Subcutaneous abdominal adipose tissue (tissue), 5 donors: ENCODE measurements around the gene CERT1.
A peak's percentile ranks its signal among the peaks of the same experiment; 100 is the strongest.

Source experiments
- H3K27ac ChIP-seq: one replicate; pipeline ENCODE4 v1.7.0; 2013; ENCODE audit warnings: low read depth, mild to moderate bottlenecking, inconsistent platforms, low read length, moderate library complexity
- H3K27me3 ChIP-seq, 5 donors: one replicate each; pipeline ENCODE4 v1.7.0; 2013; ENCODE audit warnings: low read length in 5 of 5, inconsistent platforms in 1 of 5; ENCODE audit not compliant: control insufficient read depth in 5 of 5, insufficient read depth in 4 of 5
- H3K36me3 ChIP-seq, 5 donors: one replicate each; pipeline ENCODE4 v1.7.0; 2013; ENCODE audit warnings: low read length in 5 of 5; ENCODE audit not compliant: control insufficient read depth in 5 of 5, insufficient read depth in 5 of 5
- H3K4me1 ChIP-seq, 5 donors: one replicate each; pipeline ENCODE4 v1.7.0; 2013; ENCODE audit warnings: low read length in 5 of 5, mild to moderate bottlenecking in 3 of 5, moderate library complexity in 1 of 5; ENCODE audit not compliant: control insufficient read depth in 5 of 5, insufficient read depth in 5 of 5
- H3K4me3 ChIP-seq, 5 donors: one replicate each; pipeline ENCODE4 v1.7.0; 2013; ENCODE audit warnings: low read length in 5 of 5, low read depth in 1 of 5
- H3K9ac ChIP-seq, 5 donors: one replicate each; pipeline ENCODE4 v1.7.0; 2013; ENCODE audit warnings: low read length in 5 of 5, mild to moderate bottlenecking in 4 of 5, moderate library complexity in 3 of 5
- H3K9me3 ChIP-seq, 5 donors: one replicate each; pipeline ENCODE4 v1.7.0; 2013; ENCODE audit warnings: low read length in 5 of 5; ENCODE audit not compliant: control insufficient read depth in 5 of 5
- donor health status: healthy.
- donor health status: healthy.
- donor health status: healthy.
- donor health status: healthy.
- donor health status: healthy.

The CERT1 gene

DNA sequence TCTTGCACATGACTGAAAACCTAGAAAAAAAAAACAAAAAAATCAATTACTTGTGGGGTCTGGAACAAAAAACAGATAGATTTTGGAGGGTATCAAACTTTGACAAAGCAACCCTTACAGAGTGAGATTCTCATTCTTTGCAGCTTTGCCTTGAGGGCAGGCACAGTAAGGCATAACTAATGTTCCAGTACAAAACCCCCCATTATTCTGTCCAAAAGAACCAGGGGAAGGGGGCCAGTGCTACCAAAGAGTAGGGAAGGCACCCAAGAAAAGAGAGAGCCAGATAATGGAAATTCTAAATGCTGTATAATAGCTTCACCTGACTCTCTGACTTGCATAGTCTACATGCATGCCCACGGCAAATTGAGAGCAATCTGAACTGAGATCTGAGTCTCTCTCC, 13.2 kb upstream of the CERT1 start:
- Histone ChIP-seq H3K27ac (no peak overlapping the region), H3K4me1 (peaks cover 0 to 4% (median 0%) of the 10 kb centered on the region in 5 donors), H3K9ac (no peak overlapping the region), H3K9me3 (peaks cover 0 to 14% (median 12%) of the 10 kb centered on the region in 5 donors), H3K27me3 (no peaks in the 10 kb centered on the region), H3K4me3 (no peak overlapping the region), H3K36me3 (peaks cover 0 to 8% (median 0%) of the 10 kb centered on the region in 5 donors)

- Histone ChIP-seq H3K9ac (peak overlapping the region in 1 of 5 donors; percentile 20), H3K9me3 (peaks cover 0 to 14% (median 12%) of the 10 kb centered on the region in 5 donors), H3K36me3 (peaks cover 0 to 8% (median 0%) of the 10 kb centered on the region in 5 donors), H3K27ac (no peak overlapping the region), H3K4me1 (peaks cover 0 to 4% (median 0%) of the 10 kb centered on the region in 5 donors), H3K4me3 (no peak overlapping the region), H3K27me3 (no peaks in the 10 kb centered on the region)
Observed at GRCh38 chr5:75524071-75524470, 12.6 kb upstream of the CERT1 start.

- Histone ChIP-seq H3K4me1 (peaks cover 0 to 4% (median 0%) of the 10 kb centered on the region in 5 donors), H3K9me3 (peaks cover 0 to 14% (median 12%) of the 10 kb centered on the region in 5 donors), H3K27ac (no peak overlapping the region)
Observed at GRCh38 chr5:75523275-75523674, 11.8 kb upstream of the CERT1 start.

GRCh38 chr5:75522542-75522941, 11.1 kb upstream of the CERT1 start:
- peaks cover 0 to 4% (median 0%) of the 10 kb centered on the region in 5 donors for H3K4me1 ChIP-seq
- no peak overlapping the region for H3K9ac ChIP-seq
- H3K9me3 ChIP-seq, result peaks cover 0 to 14% (median 12%) of the 10 kb centered on the region in 5 donors
- H3K4me3 ChIP-seq, result no peak overlapping the region
- peaks cover 0 to 8% (median 0%) of the 10 kb centered on the region in 5 donors for H3K36me3 ChIP-seq
- no peak overlapping the region for H3K27ac ChIP-seq
- no peaks in the 10 kb centered on the region for H3K27me3 ChIP-seq

More at GRCh38 chr5:75523275-75523674, 11.8 kb upstream of the CERT1 start:
- H3K9ac ChIP-seq, result no peak overlapping the region
- no peaks in the 10 kb centered on the region for H3K27me3 ChIP-seq
- no peak overlapping the region for H3K4me3 ChIP-seq
- peaks cover 0 to 8% (median 0%) of the 10 kb centered on the region in 5 donors for H3K36me3 ChIP-seq

- Histone ChIP-seq H3K9ac (no peak overlapping the region), H3K4me1 (peaks cover 0 to 4% (median 0%) of the 10 kb centered on the region in 5 donors), H3K36me3 (peaks cover 0 to 8% (median 0%) of the 10 kb centered on the region in 5 donors), H3K27me3 (no peaks in the 10 kb centered on the region), H3K9me3 (peaks cover 0 to 14% (median 12%) of the 10 kb centered on the region in 5 donors), H3K27ac (no peak overlapping the region), H3K4me3 (no peak overlapping the region)
Observed at GRCh38 chr5:75522025-75522424, 10.6 kb upstream of the CERT1 start.

GRCh38 chr5:75521195-75521594, 9.8 kb upstream of the CERT1 start:
- Histone ChIP-seq H3K36me3 (peaks cover 0 to 8% (median 0%) of the 10 kb centered on the region in 5 donors), H3K9me3 (peaks cover 0 to 14% (median 12%) of the 10 kb centered on the region in 5 donors), H3K9ac (no peak overlapping the region), H3K27ac (no peak overlapping the region), H3K4me3 (no peak overlapping the region), H3K27me3 (no peaks in the 10 kb centered on the region), H3K4me1 (peaks cover 0 to 3% (median 0%) of the 10 kb centered on the region in 5 donors)

- no peaks in the 10 kb centered on the region for H3K27me3 ChIP-seq
Observed at GRCh38 chr5:75519761-75520160, 8.3 kb upstream of the CERT1 start.

GRCh38 chr5:75514323-75514722, 2.9 kb upstream of the CERT1 start:
- Histone ChIP-seq H3K9me3 (no peaks in the 10 kb centered on the region), H3K4me3 (no peak overlapping the region), H3K4me1 (peaks cover 0 to 31% (median 24%) of the 10 kb centered on the region in 5 donors), H3K27ac (no peak overlapping the region), H3K27me3 (no peaks in the 10 kb centered on the region), H3K36me3 (peaks cover 0 to 3% (median 0%) of the 10 kb centered on the region in 5 donors), H3K9ac (no peak overlapping the region)

More at GRCh38 chr5:75519761-75520160, 8.3 kb upstream of the CERT1 start:
- Histone ChIP-seq H3K9me3 (peaks cover 0 to 14% (median 12%) of the 10 kb centered on the region in 5 donors), H3K9ac (no peak overlapping the region), H3K27ac (no peak overlapping the region), H3K4me3 (no peak overlapping the region), H3K36me3 (peaks cover 0 to 10% (median 0%) of the 10 kb centered on the region in 5 donors), H3K4me1 (peaks cover 0 to 3% (median 0%) of the 10 kb centered on the region in 5 donors)

DNA sequence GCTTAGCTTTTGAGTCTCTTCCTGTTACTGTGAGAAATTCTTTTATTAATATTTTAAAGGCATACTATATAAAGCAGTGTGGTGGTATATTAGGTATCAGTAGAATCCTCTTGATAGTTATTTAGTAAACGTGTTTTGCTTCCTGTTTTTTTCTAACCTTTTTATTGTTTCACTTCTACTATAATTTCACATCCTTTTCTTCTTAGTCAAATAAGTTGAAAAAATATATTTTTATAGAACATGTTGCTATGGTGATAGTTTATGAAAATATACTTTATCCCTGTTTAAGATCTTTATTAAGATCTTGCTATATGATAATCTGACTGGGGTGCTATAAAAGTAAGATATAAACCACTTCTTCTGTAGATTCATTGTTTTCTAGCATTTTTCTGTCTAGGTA, 2.4 kb upstream of the CERT1 start:
- Histone ChIP-seq H3K9me3 (no peaks in the 10 kb centered on the region), H3K36me3 (peaks cover 0 to 3% (median 0%) of the 10 kb centered on the region in 5 donors), H3K27me3 (no peaks in the 10 kb centered on the region), H3K9ac (no peak overlapping the region), H3K27ac (no peak overlapping the region), H3K4me3 (no peak overlapping the region), H3K4me1 (peaks cover 0 to 36% (median 29%) of the 10 kb centered on the region in 5 donors)

DNA sequence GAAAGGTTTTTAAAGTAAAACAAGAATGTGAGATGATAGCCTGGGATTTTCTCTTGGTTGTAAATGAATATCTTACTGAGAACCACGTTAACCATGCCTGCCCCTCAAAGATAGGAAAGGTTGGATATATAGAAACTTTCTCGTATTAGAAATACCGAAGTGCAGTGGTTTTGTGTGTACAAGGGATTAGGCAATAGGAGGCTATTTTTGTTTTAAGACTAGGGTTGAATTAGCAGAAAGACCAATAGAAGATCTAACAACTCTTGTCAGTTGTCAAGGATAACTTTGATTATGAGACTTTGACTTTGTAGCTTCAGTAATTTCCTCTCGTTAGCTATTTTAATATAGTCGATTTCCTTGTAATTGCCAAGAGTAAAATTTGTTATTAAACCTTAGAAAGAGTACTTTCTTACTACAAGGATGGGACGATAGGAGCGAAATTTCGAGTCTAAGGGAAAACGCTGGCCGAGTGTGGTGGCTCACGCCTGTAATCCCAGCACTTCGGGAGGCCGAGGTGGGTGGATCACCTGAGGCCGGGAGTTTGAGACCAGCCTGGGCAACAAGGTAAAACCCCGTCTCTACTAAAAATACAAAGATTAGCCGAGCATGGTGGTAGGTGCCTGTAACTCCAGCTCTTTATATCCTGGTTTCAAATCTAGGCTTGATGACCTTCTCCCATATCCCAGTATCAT, 1.1 kb upstream of the CERT1 start:
- Histone ChIP-seq H3K36me3 (peaks cover 0 to 3% (median 0%) of the 10 kb centered on the region in 5 donors), H3K27ac (peak overlapping the region; percentile 96), H3K4me3 (peak overlapping the region; percentile 83 to 97 (median 91)), H3K9ac (peak overlapping the region; percentile 91 to 97 (median 93)), H3K4me1 (peaks cover 0 to 42% (median 33%) of the 10 kb centered on the region in 5 donors), H3K27me3 (no peaks in the 10 kb centered on the region), H3K9me3 (peaks cover 0 to under 1% (median 0%) of the 10 kb centered on the region in 5 donors)
